Upper lobe of right lung (tissue), 1 donor: ENCODE measurements around the gene CDX2. TPM values are rescaled to one million over a fixed set of nuclear protein-coding genes. Genes with fewer than 3 reads are reported as not detected.

ENCODE experiments used
- ATAC-seq: fragments of 200-7000 bp; cut with Tn5 transposase; one replicate; pipeline ENCODE4 v1.9.1; 2020; ENCODE audit warnings: mild to moderate bottlenecking, moderate library complexity
- DNase-seq: peaks from one replicate; pipeline ENCODE4 v3.0.0-alpha.2; 2020
- H3K27ac ChIP-seq: fragments of 200-600 bp; one replicate; pipeline ENCODE4 v1.8.0; 2022
- H3K27me3 ChIP-seq: fragments of 200-600 bp; one replicate; pipeline ENCODE4 v1.8.0; 2022; ENCODE audit warnings: mild to moderate bottlenecking
- H3K36me3 ChIP-seq: fragments of 200-600 bp; one replicate; pipeline ENCODE4 v1.8.0; 2022
- H3K4me1 ChIP-seq: fragments of 200-600 bp; one replicate; pipeline ENCODE4 v1.8.0; 2022
- H3K4me3 ChIP-seq: fragments of 200-600 bp; one replicate; pipeline ENCODE4 v1.8.0; 2022; ENCODE audit warnings: mild to moderate bottlenecking
- H3K9me3 ChIP-seq: fragments of 200-600 bp; one replicate; pipeline ENCODE4 v1.8.0; 2022
- intact Hi-C: fragments of 100-400 bp; cut with DNase I; formaldehyde crosslinking; loops from one replicate; pipeline ENCODE4 v1.11.0; 2022
- total RNA-seq: library from RNA; stranded (reverse); fragmentation: NEBNext Ultra II Directional; extraction: Animal tissue kit (Norgen Biotek cat#: 25700); gene quantifications from one replicate; pipeline ENCODE4 v1.2.1, GENCODE V29; 2021
- TF ChIP-seq, protein P1 (sequence below): fragments of 200-600 bp; IDR thresholded peaks from one replicate; pipeline ENCODE4 v1.8.0; 2022; ENCODE audit warnings: antibody characterized with exemption
- donor health status: DM: no; HTN: yes; CAD: no; lungs with severe emphysema.

Gene CDX2
- total RNA-seq, 1 donor from 2014 or later: not detected

DNA sequence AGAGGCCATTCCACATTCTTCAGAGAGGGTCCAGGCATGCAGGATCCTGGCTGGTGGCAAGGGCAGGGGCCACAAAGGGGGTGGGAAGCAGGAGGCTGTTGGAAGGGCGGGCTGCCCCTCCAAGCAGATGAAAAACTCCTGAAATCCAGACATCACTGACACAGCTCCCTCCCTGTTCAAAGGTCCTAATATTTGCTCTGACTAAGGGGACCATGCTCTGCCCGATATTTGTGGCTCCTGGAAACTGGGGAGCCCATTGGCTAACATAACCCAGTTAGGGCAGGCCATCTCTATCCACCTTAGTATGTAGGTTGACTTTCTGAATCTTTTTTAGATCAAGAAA lies 3.3 kb upstream of the CDX2 start:
- no peak overlapping the region for H3K4me3 ChIP-seq
- H3K27ac ChIP-seq: no peak overlapping the region
- H3K9me3 ChIP-seq: no peaks in the 10 kb centered on the region
- no peak for ATAC-seq
- intact Hi-C loops: loop anchor here (10.0 kb wide), 1 partner anchor 148 kb away; no protein-coding TSS in a partner anchor
- no peaks in the 10 kb centered on the region for H3K36me3 ChIP-seq
- H3K4me1 ChIP-seq: peaks cover 4% of the 10 kb centered on the region
- H3K27me3 ChIP-seq: peaks cover 97% of the 10 kb centered on the region
- TF ChIP-seq, protein P1, sequence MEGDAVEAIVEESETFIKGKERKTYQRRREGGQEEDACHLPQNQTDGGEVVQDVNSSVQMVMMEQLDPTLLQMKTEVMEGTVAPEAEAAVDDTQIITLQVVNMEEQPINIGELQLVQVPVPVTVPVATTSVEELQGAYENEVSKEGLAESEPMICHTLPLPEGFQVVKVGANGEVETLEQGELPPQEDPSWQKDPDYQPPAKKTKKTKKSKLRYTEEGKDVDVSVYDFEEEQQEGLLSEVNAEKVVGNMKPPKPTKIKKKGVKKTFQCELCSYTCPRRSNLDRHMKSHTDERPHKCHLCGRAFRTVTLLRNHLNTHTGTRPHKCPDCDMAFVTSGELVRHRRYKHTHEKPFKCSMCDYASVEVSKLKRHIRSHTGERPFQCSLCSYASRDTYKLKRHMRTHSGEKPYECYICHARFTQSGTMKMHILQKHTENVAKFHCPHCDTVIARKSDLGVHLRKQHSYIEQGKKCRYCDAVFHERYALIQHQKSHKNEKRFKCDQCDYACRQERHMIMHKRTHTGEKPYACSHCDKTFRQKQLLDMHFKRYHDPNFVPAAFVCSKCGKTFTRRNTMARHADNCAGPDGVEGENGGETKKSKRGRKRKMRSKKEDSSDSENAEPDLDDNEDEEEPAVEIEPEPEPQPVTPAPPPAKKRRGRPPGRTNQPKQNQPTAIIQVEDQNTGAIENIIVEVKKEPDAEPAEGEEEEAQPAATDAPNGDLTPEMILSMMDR: no peak
- DNase-seq: no peak

DNA sequence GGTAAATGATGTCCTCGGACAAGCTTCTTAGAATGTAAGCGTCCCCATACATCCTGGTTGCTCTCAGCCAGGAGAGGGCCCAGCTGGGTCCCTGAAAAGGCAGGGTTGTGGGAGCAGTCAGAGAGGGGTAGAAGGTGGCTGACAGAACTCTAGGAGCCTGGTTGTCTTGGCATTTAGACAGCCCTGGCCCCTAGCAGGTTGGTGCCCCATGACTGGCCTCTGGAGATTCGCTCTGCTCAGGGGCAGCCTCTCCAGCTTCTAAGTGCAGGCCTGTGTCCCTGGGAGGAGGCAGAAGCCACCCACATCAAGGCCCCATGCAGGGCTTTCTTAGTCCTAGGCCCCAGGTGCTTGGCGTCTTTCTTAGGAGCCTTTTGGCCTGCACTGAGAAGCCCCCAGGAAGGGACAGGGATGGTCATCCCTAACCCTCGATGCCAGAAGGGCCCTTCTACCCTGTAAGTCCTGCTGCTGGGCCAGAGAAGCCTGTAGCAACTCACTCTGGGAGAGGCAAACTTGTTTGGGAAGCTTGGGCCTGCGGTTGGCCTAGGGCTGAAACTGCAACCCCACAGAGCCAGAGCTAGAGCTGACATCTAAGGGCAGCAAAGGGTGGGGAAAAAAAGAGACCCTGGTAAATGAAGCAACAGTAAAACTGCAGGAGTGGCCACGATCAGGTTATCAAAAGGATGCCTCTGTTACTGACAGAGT lies 2.8 kb upstream of the CDX2 start:
- no peak for DNase-seq
- no peaks in the 10 kb centered on the region for H3K36me3 ChIP-seq
- H3K4me1 ChIP-seq: peaks cover 4% of the 10 kb centered on the region
- no peaks in the 10 kb centered on the region for H3K9me3 ChIP-seq
- intact Hi-C loops: loop anchor here (10.0 kb wide), 1 partner anchor 147 kb away; no protein-coding TSS in a partner anchor
- H3K4me3 ChIP-seq: no peak overlapping the region
- TF ChIP-seq, protein P1: no peak
- H3K27me3 ChIP-seq: peaks cover 97% of the 10 kb centered on the region
- ATAC-seq: no peak
- H3K27ac ChIP-seq: no peak overlapping the region

DNA sequence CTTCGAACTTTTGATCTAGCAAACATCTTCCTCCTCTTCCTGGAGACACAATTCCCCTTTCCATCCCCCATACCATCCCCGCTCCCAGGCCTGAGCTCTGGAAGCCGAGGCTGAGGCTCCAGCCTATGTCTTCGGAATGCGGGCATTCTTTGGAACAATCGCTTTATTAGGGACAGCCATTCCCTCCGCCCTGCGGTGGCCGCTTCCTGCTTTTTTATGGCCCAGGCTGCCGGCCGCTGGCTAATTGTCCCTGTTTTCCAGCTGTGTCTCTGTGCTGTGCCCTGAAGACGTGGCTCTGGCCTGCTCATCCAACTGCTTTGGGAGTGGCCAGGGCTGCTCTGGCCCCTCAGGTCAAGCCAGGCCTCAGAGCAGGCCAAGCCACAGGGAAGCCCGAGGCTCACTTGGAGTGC lies 2.1 kb upstream of the CDX2 start:
- Histone ChIP-seq H3K9me3 (no peaks in the 10 kb centered on the region), H3K27me3 (peaks cover 97% of the 10 kb centered on the region), H3K4me3 (no peak overlapping the region), H3K27ac (no peak overlapping the region), H3K4me1 (peaks cover 4% of the 10 kb centered on the region), H3K36me3 (no peaks in the 10 kb centered on the region)
- DNase-seq (no peak), ATAC-seq (no peak)
- intact Hi-C loops: loop anchor here (10.0 kb wide), 1 partner anchor 146 kb away; no protein-coding TSS in a partner anchor
- TF ChIP-seq, protein P1: no peak

DNA sequence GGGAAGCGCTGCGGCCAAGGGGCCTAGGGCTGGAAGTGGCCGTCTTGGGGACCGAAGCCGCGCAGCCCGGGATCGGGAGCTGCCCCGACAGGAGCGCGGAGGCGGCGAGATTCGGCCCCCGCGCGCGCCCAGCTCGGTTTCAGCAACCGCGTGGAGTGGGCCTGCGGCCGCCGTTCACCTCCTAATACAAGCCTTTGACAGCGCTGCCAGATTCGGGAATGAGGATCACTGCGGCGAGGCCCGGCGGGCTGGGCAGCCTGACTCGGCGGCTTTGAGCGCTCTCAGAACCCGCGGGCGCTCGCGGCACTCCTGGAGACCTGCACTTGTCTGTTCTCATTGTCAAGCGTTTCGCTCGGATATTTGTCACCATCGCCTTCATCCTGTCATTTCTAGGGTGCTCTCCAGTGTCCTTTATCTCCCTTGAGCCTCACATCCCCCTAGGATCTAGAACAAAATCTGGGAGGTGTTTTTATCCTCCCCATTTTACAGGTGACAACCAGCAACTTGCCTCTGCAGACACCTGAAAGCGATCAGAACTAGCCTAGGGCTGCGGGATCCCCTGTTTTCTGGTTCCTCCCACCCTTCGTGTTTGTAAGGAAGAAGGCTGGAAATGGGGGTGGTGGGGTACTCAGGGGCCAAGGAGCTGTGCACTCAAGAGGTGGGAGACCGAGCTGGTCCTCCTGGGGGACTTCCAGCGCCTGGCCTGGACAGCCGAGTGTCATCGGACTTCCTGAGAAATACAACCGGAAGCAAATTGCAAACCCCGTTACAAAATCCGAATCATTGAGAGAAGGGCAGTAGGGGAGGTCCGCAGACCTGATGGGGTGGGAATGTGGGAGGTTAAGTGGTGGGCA lies 1.5 kb upstream of the CDX2 start:
- H3K4me1 ChIP-seq: peaks cover 4% of the 10 kb centered on the region
- no peak for ATAC-seq
- no peak for DNase-seq
- intact Hi-C loops: loop anchor here (10.0 kb wide), 1 partner anchor 146 kb away; no protein-coding TSS in a partner anchor
- H3K36me3 ChIP-seq: no peaks in the 10 kb centered on the region
- TF ChIP-seq, protein P1: no peak
- peaks cover 97% of the 10 kb centered on the region for H3K27me3 ChIP-seq
- no peak overlapping the region for H3K27ac ChIP-seq
- no peak overlapping the region for H3K4me3 ChIP-seq
- H3K9me3 ChIP-seq: no peaks in the 10 kb centered on the region

DNA sequence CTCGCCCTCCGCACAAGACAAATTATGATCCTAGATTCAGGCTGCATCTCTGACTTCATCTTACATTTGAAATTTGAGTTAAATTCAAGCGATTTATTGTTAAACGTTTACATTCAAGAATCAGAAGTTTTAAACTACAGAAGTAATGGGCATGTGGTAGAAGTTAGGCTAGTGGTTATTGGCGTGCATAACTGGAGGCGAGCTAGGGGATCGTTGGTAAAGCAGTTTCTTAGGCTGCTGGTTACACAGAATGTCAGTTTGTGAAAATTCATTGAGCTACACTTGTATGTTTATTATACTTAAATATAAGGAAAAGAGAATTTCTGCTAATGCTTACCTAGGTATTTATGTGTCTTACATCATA lies 733 bp upstream of the CDX2 start:
- DNase-seq (no peak), ATAC-seq (no peak)
- H3K36me3 ChIP-seq: no peaks in the 10 kb centered on the region
- H3K4me3 ChIP-seq: no peak overlapping the region
- peaks cover 97% of the 10 kb centered on the region for H3K27me3 ChIP-seq
- intact Hi-C loops: loop anchor here (10.0 kb wide), 1 partner anchor 145 kb away; no protein-coding TSS in a partner anchor
- H3K27ac ChIP-seq: no peak overlapping the region
- H3K4me1 ChIP-seq: peaks cover 4% of the 10 kb centered on the region
- TF ChIP-seq, protein P1: no peak
- H3K9me3 ChIP-seq: no peaks in the 10 kb centered on the region
